ENCODE measurements around the gene CAPN5. TPM values are rescaled to one million over a fixed set of nuclear protein-coding genes. Genes with fewer than 3 reads are reported as not detected.

CAPN5 gene
- total RNA-seq, 2 experiments from 2014 or later, result 5.1 to 6.9 TPM

GRCh38 chr11:77127235-77127911 lies 60.6 kb downstream of the CAPN5 start:
- ChIA-PET POLR2A (no interaction called here), CTCF (interaction anchor here (0.7 to 2.4 kb wide), 8 partner anchors 15 to 492 kb away, joined by 3 to 23 read pairs (median 4); no protein-coding TSS in a partner anchor)
- DNase-seq (peak; percentile 20 to 76 (median 51)), ATAC-seq (ENCODE audit: poor library complexity) (peak; percentile 83)
- Histone ChIP-seq H3K27me3 (ENCODE audit: control insufficient read depth in 1 of 2, insufficient read depth in 2 of 2, low read length in 2 of 2) (peaks cover 3 to 4% of the 10 kb centered on the region in 2 experiments), H3K9me3 (ENCODE audit: control insufficient read depth in 1 of 2, insufficient read depth in 1 of 2, low read length in 2 of 2) (no peaks in the 10 kb centered on the region), H3K36me3 (ENCODE audit: insufficient read depth, low read length) (no peaks in the 10 kb centered on the region), H3K4me3 (ENCODE audit: low read length) (peak overlapping the region; percentile 56), H3K27ac (ENCODE audit: low read depth in 1 of 2, low read length in 2 of 2) (no peak overlapping the region), H3K4me1 (ENCODE audit: insufficient read depth, low read length) (peaks cover 14% of the 10 kb centered on the region)
- intact Hi-C loops (cut with DNase I, micrococcal nuclease), result loop anchor here (1.0 to 2.0 kb wide), 3 partner anchors 61 to 491 kb away; no protein-coding TSS in a partner anchor
- TF ChIP-seq CTCF (IDR thresholded peaks at IDR 0.05), result peak; percentile 99
- H3K27ac Mint-ChIP-seq, result no peak overlapping the region
- peaks cover 12% of the 10 kb centered on the region for H3K4me1 Mint-ChIP-seq (ENCODE audit: low read depth)
- H3K36me3 Mint-ChIP-seq (ENCODE audit: low read depth), result no peaks in the 10 kb centered on the region
- H3K27me3 Mint-ChIP-seq, result no peaks in the 10 kb centered on the region
- H3K9me3 Mint-ChIP-seq, result no peaks in the 10 kb centered on the region
- peak overlapping the region; percentile 74 for H3K4me3 Mint-ChIP-seq

GRCh38 chr11:77127920-77128691 lies 61.3 kb downstream of the CAPN5 start, which contains the start of gene MYO7A:
Gene MYO7A, plus strand, starts transcription at chr11:77128246. Its CDS starts 2,389 bp downstream, at chr11:77130635.
- no peak for TF ChIP-seq CTCF (IDR thresholded peaks at IDR 0.05)
- Histone ChIP-seq H3K4me1 (ENCODE audit: insufficient read depth, low read length) (peaks cover 14% of the 10 kb centered on the region), H3K36me3 (ENCODE audit: insufficient read depth, low read length) (no peaks in the 10 kb centered on the region), H3K27ac (ENCODE audit: low read depth in 1 of 2, low read length in 2 of 2) (no peak within 1 kb of the TSS), H3K9me3 (ENCODE audit: control insufficient read depth in 1 of 2, insufficient read depth in 1 of 2, low read length in 2 of 2) (no peaks in the 10 kb centered on the region), H3K27me3 (ENCODE audit: control insufficient read depth in 1 of 2, insufficient read depth in 2 of 2, low read length in 2 of 2) (peaks cover 3 to 4% of the 10 kb centered on the region in 2 experiments), H3K4me3 (ENCODE audit: low read length) (peak within 1 kb of the TSS; percentile 56)
- ATAC-seq (ENCODE audit: poor library complexity), result no peak
- peak within 1 kb of the TSS; percentile 74 for H3K4me3 Mint-ChIP-seq
- ChIA-PET CTCF (interaction anchor here (1.0 to 2.4 kb wide), 5 partner anchors 14 to 491 kb away, joined by 3 to 23 read pairs (median 8); no protein-coding TSS in a partner anchor), POLR2A (no interaction called here)
- no peaks in the 10 kb centered on the region for H3K9me3 Mint-ChIP-seq
- no peaks in the 10 kb centered on the region for H3K36me3 Mint-ChIP-seq (ENCODE audit: low read depth)
- no peaks in the 10 kb centered on the region for H3K27me3 Mint-ChIP-seq
- intact Hi-C loops (cut with DNase I, micrococcal nuclease), result loop anchor here (1.0 to 2.0 kb wide), 3 partner anchors 60 to 491 kb away; no protein-coding TSS in a partner anchor
- H3K4me1 Mint-ChIP-seq (ENCODE audit: low read depth), result peaks cover 12% of the 10 kb centered on the region
- DNase-seq, result no peak
- H3K27ac Mint-ChIP-seq, result no peak within 1 kb of the TSS

DNA sequence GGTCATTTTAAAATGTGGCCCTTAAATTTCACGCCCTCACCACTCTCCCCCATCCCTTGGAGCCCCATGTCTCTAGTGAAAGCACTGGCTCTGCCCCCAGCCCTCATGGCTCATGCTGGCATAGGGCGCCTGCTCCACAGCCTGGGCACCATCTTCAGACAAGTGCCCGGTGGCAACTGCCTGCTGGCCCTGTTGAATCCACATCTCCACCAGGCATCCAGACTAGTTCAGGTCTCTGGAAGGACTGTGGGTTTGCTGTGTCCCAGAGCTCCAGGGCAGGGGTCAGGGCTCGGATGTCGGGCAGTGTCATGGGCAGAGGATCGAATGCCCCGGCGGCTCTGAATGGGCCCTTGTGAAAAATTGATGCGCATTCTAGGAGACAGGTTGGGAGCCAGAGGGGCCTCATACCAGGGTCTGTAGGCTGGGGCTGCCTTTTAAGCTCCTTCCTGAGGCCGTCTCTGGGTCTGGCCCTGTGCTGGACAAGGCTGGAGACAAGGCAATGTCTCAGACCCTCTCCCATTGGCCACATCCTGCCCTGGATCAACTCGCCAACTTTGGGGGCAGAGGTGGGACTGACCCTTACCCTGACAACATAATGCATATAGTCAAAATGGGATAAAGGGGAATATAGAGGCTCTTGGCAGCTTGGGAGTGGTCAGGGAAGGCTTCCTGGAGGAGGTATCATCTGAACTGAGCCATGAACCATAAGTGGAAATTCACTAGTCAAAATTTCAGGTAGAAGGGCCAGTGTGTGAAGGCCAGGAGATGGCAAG lies 62.5 kb downstream of the CAPN5 start:
- no peak overlapping the region for H3K27ac Mint-ChIP-seq
- H3K4me1 ChIP-seq (ENCODE audit: insufficient read depth, low read length), result peaks cover 14% of the 10 kb centered on the region
- no peak for DNase-seq
- H3K27me3 ChIP-seq (ENCODE audit: control insufficient read depth in 1 of 2, insufficient read depth in 2 of 2, low read length in 2 of 2), result peaks cover 3 to 4% of the 10 kb centered on the region in 2 experiments
- H3K36me3 ChIP-seq (ENCODE audit: insufficient read depth, low read length), result no peaks in the 10 kb centered on the region
- H3K27ac ChIP-seq (ENCODE audit: low read depth in 1 of 2, low read length in 2 of 2), result no peak overlapping the region
- H3K9me3 ChIP-seq (ENCODE audit: control insufficient read depth in 1 of 2, insufficient read depth in 1 of 2, low read length in 2 of 2), result no peaks in the 10 kb centered on the region
- peaks cover 12% of the 10 kb centered on the region for H3K4me1 Mint-ChIP-seq (ENCODE audit: low read depth)
- H3K36me3 Mint-ChIP-seq (ENCODE audit: low read depth), result no peaks in the 10 kb centered on the region
- H3K9me3 Mint-ChIP-seq, result no peaks in the 10 kb centered on the region
- POLR2A ChIA-PET, result no interaction called here
- no peaks in the 10 kb centered on the region for H3K27me3 Mint-ChIP-seq
- H3K4me3 ChIP-seq (ENCODE audit: low read length), result no peak overlapping the region
- no peak overlapping the region for H3K4me3 Mint-ChIP-seq
- TF ChIP-seq CTCF (IDR thresholded peaks at IDR 0.05), result no peak
- no peak for ATAC-seq (ENCODE audit: poor library complexity)
- CTCF ChIA-PET, result no interaction called here
- intact Hi-C loops (cut with DNase I, micrococcal nuclease), result no loop called here
